ENCODE measurements around the gene TP53INP2.

DNA sequence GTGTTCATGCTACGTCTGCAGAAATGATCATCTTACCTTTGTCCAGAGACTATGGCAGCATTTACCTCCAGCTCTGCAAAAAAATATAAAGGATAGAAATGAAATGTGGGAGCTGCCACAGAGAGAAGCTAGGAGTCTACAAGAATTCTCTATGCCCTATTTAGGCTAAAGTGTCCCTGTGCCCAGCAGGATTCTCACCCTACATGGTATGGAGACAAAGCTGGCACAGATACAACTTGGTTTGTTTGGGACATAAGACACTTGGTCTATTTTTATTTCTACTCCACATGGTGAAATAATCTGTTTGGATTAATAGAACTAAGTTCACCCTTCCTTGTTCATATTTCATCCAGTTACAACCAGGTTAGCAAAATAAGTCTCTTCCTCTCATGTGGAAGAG lies 28.4 kb downstream of the TP53INP2 start:
- TF ChIP-seq CTCF (IDR thresholded peaks at IDR 0.05), result no peak
- no peak for TF ChIP-seq POLR2AphosphoS5 (IDR thresholded peaks at IDR 0.05; ENCODE audit: insufficient read depth in 1 of 2, low read depth in 1 of 2)
